ENCODE results near the gene SGTB. TPM values are rescaled to one million over a fixed set of nuclear protein-coding genes. Genes with fewer than 3 reads are reported as not detected.

SGTB gene
- total and polyA plus RNA-seq, 4 donors, result 6.5 to 23.2 (median 15.3) TPM

DNA sequence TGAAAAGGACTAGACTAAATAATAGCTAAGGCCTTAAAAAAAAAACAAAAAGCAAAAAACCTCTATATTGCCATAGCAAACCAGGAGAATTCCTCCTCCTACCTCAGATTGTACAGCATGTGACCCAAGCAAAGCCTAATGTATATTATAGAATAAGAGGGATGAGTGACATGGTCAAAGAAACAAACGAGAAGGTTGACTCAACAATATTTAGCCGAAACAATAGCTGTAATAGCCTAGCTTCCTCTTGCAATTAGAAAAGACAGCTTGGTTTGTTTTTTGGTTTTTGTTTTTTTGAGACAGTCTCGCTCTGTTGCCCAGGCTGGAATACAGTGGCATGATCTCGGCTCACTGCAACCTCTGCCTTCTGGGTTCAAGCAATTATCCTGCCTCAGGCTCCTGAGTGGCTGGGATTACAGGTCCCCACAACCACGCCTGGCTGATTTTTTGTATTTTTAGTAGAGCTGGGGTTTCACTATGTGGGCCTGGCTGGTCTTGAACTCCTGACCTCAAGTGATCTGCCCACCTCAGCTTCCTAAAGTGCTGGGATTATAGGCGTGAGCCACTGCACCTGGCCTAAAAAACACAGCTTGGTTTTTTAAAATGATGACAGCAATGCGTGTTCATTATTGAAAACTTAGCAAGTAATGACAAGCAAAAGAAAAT is 5.7 kb upstream of the SGTB start:
- Histone ChIP-seq H3K9me3 (ENCODE audit: control insufficient read depth, low read length) (no peaks in the 10 kb centered on the region), H3K27me3 (ENCODE audit: control insufficient read depth in 1 of 2, insufficient read depth in 2 of 2, low read length in 1 of 2) (no peaks in the 10 kb centered on the region), H3K27ac (ENCODE audit: low read depth in 1 of 2, low read length in 2 of 2) (no peak overlapping the region), H3K4me3 (ENCODE audit: low read length in 2 of 2) (no peak overlapping the region), H3K4me1 (ENCODE audit: control insufficient read depth in 1 of 2, insufficient read depth in 2 of 2, low read length in 2 of 2) (no peaks in the 10 kb centered on the region), H3K36me3 (ENCODE audit: control insufficient read depth in 1 of 2, insufficient read depth in 2 of 2, low read length in 1 of 2) (no peaks in the 10 kb centered on the region)
- 91 to 93% methylated on average over 7 of the region's 7 CpGs for WGBS, 2 donors
- no peak for ATAC-seq (ENCODE audit: low FRiP score)
- intact Hi-C loops (cut with DNase I), result loop anchor here in 1 of 2 donors (10.0 kb wide), 1 partner anchor 197 kb away; the partner anchor contains the start of gene ERBIN
- DNase-seq, result no peak

DNA sequence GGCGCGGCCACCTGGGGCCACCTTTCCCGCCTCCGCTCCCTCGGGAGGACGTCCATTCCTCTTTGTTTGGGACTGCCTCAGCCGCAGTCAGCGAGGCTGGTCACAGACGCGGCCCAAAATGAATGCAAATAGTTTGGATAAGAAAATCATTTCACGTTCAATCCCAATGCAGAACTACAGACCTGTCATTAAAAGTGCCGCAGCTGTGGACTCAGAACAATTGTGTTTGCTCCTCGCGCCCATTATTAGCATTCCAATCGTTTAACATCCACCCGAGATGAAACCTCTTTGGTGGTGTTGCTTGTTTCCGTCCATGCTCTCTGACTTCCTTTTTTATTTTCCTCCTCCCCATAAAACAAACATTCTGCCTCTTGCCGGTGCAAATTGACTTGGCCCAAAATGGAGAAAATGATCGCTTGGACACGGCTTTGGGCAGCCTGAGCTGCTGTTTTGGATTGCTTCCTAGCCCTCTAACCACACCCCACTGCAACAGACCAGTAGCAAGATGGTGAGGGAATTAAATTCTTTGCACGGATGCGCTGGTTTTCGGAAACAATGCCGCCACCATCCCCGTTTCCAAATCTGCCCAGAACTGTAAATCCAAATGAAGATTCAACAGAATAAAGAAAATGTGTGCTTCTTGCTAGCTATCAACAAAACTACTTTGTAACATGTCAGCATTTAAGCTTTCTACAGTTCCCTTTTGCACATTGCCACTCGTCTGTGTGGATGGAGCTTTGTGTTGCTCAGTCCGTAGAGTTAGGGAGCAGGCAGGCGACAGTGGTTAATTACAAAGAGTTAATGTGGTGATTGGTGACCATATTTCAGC is 880 bp upstream of the SGTB start:
- intact Hi-C loops (cut with DNase I), result loop anchor here in 1 of 2 donors (10.0 kb wide), 1 partner anchor 202 kb away; the partner anchor contains the start of gene ERBIN
- no peaks in the 10 kb centered on the region for H3K36me3 ChIP-seq (ENCODE audit: control insufficient read depth in 1 of 2, insufficient read depth in 2 of 2, low read length in 1 of 2)
- no peaks in the 10 kb centered on the region for H3K27me3 ChIP-seq (ENCODE audit: control insufficient read depth in 1 of 2, insufficient read depth in 2 of 2, low read length in 1 of 2)
- H3K27ac ChIP-seq (ENCODE audit: low read depth in 1 of 2, low read length in 2 of 2), result peak overlapping the region in 1 of 2 donors; percentile 32
- no peaks in the 10 kb centered on the region for H3K9me3 ChIP-seq (ENCODE audit: control insufficient read depth, low read length)
- H3K4me1 ChIP-seq (ENCODE audit: control insufficient read depth in 1 of 2, insufficient read depth in 2 of 2, low read length in 2 of 2), result no peaks in the 10 kb centered on the region
- ATAC-seq (ENCODE audit: low FRiP score) (peak; percentile 42), DNase-seq (peak in 1 of 2 donors; percentile 48)
- H3K4me3 ChIP-seq (ENCODE audit: low read length in 2 of 2), result peak overlapping the region; percentile 93 to 97
- WGBS, 2 donors, result 5 to 6% methylated on average over 28 of the region's 28 CpGs

DNA sequence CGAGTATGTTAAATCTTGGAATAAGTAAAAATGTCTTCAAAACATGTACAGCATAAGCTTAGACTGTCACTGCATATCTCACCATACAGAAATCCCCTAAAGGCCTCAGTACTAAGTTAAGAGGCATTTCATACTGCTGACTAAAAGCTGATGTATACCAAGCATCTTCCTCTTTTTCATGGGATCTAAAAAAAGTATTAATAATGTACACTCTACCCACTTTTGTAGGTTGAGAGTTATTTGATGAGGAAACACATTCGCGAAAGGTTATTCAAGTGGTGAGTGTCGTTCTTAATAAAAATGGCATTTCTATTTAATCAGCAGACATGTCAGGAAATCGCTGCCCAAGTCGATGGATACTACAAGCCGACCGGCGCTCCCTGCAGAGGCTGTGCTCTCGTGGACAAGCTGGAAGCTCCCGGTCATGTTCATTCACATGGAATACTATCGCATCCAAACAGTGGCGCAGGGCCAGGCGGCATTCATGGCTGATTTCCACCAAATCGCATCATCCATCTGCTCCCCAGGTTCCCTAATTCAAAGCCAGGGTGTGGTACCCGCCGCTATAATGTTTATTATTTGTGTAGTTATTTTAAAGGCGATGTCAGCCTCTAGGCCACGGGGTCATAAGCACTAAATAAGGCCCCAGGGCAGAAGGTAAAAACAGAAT is 724 bp downstream of the SGTB start:
- intact Hi-C loops (cut with DNase I), result loop anchor here in 1 of 2 donors (10.0 kb wide), 1 partner anchor 204 kb away; the partner anchor contains the start of gene ERBIN
- Histone ChIP-seq H3K36me3 (ENCODE audit: control insufficient read depth in 1 of 2, insufficient read depth in 2 of 2, low read length in 1 of 2) (peaks cover 0 to 4% of the 10 kb centered on the region in 2 donors), H3K9me3 (ENCODE audit: control insufficient read depth, low read length) (no peaks in the 10 kb centered on the region), H3K4me3 (ENCODE audit: low read length in 2 of 2) (peak overlapping the region; percentile 65 to 93), H3K27ac (ENCODE audit: low read depth in 1 of 2, low read length in 2 of 2) (peak overlapping the region in 1 of 2 donors; percentile 11), H3K4me1 (ENCODE audit: control insufficient read depth in 1 of 2, insufficient read depth in 2 of 2, low read length in 2 of 2) (no peaks in the 10 kb centered on the region), H3K27me3 (ENCODE audit: control insufficient read depth in 1 of 2, insufficient read depth in 2 of 2, low read length in 1 of 2) (no peaks in the 10 kb centered on the region)
- 2% methylated on average over 19 of the region's 19 CpGs for WGBS, 2 donors
- ATAC-seq (ENCODE audit: low FRiP score), result peak; percentile 71
- peak; percentile 65 to 85 for DNase-seq

DNA sequence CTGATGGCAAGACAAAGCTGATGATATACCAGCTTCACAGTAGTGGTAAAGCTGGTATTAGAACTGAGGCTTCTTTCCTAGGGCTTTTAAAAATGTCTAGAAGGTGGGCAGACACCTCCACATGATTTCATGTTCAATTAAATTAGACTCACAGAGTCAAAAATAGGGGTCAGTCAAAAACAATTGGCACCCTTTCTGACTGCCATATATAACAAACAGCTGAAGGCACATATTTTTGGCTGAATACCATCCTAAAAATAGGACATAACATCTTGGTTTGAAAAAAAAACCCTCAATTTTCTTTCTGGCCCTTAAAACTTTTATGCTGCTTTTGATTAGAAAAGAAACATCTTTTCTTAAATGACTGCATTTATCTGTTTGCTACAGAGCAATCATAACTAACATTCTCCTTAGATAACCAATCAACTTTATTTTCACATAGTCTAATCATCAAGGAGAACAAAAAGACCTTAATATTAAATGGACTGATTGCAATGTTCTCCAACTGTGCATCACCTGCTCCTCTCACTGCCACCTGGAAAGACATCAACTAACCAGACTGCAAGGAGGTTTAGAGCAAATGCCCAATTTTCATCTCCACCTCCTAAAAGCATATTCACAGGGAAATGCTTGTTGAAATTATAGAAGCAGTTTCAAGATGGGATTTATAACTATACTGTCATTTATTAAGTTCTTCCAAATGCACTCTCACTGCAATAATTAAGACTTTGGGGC is 3.2 kb downstream of the SGTB start:
- H3K36me3 ChIP-seq (ENCODE audit: control insufficient read depth in 1 of 2, insufficient read depth in 2 of 2, low read length in 1 of 2), result peaks cover 1 to 4% of the 10 kb centered on the region in 2 donors
- ATAC-seq (ENCODE audit: low FRiP score), result no peak
- intact Hi-C loops (cut with DNase I), result no loop called here

DNA sequence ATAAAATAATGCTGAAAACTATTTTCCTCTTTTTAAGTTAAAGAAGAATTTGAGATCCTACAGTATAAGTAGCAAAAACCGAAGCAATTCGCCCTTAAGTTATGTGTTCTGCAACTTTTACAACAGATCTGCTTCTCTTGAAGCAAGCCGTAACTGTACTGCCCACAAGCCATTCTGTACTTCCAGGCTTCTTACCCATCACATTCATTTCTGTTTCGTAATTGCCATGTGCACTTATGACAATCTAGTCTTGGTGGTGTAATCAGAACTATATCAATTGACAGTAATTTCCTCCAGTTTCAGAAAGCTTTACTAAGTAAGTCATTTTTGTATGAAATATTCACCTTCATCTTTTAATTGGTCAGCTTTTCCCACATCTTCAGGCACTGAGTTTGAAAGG is 13.8 kb downstream of the SGTB start:
- H3K27me3 ChIP-seq (ENCODE audit: control insufficient read depth in 1 of 2, insufficient read depth in 2 of 2, low read length in 1 of 2), result no peaks in the 10 kb centered on the region
- intact Hi-C loops (cut with DNase I), result no loop called here
- H3K9me3 ChIP-seq (ENCODE audit: control insufficient read depth, low read length), result no peaks in the 10 kb centered on the region
- no peak overlapping the region for H3K27ac ChIP-seq (ENCODE audit: low read depth in 1 of 2, low read length in 2 of 2)
- no peaks in the 10 kb centered on the region for H3K4me1 ChIP-seq (ENCODE audit: control insufficient read depth in 1 of 2, insufficient read depth in 2 of 2, low read length in 2 of 2)
- DNase-seq (no peak), ATAC-seq (ENCODE audit: low FRiP score) (no peak)
- 96 to 97% methylated on average over 4 of the region's 4 CpGs for WGBS, 2 donors
- no peak overlapping the region for H3K4me3 ChIP-seq (ENCODE audit: low read length in 2 of 2)
- H3K36me3 ChIP-seq (ENCODE audit: control insufficient read depth in 1 of 2, insufficient read depth in 2 of 2, low read length in 1 of 2), result peaks cover 2 to 4% of the 10 kb centered on the region in 2 donors

More for the DNA sequence above, 3.2 kb downstream of the SGTB start:
- Histone ChIP-seq H3K27me3 (ENCODE audit: control insufficient read depth in 1 of 2, insufficient read depth in 2 of 2, low read length in 1 of 2) (no peaks in the 10 kb centered on the region), H3K4me1 (ENCODE audit: control insufficient read depth in 1 of 2, insufficient read depth in 2 of 2, low read length in 2 of 2) (no peaks in the 10 kb centered on the region), H3K27ac (ENCODE audit: low read depth in 1 of 2, low read length in 2 of 2) (no peak overlapping the region), H3K4me3 (ENCODE audit: low read length in 2 of 2) (no peak overlapping the region), H3K9me3 (ENCODE audit: control insufficient read depth, low read length) (no peaks in the 10 kb centered on the region)
- DNase-seq, result no peak

DNA sequence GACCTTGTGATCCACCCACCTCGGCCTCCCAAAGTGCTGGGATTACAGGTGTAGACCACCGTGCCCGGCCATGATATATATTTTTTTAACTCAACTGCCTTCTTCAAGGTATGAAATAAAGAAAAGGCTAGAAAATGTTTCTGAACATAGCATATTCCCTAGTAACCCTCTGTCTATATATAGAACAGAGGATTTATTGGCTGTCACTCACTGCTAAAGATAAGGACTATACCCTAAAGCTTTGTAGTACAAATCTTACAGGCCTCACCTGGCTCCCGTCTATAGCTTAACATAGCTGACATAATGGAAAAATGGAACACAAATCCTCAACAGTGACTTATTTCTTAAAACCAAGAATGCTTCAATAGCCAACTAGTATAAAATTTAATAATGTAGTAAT is 14.2 kb downstream of the SGTB start:
- intact Hi-C loops (cut with DNase I), result no loop called here
- Histone ChIP-seq H3K36me3 (ENCODE audit: control insufficient read depth in 1 of 2, insufficient read depth in 2 of 2, low read length in 1 of 2) (peaks cover 2 to 4% of the 10 kb centered on the region in 2 donors), H3K4me1 (ENCODE audit: control insufficient read depth in 1 of 2, insufficient read depth in 2 of 2, low read length in 2 of 2) (no peaks in the 10 kb centered on the region), H3K4me3 (ENCODE audit: low read length in 2 of 2) (no peak overlapping the region), H3K27me3 (ENCODE audit: control insufficient read depth in 1 of 2, insufficient read depth in 2 of 2, low read length in 1 of 2) (no peaks in the 10 kb centered on the region), H3K27ac (ENCODE audit: low read depth in 1 of 2, low read length in 2 of 2) (no peak overlapping the region), H3K9me3 (ENCODE audit: control insufficient read depth, low read length) (no peaks in the 10 kb centered on the region)
- no peak for DNase-seq
- no peak for ATAC-seq (ENCODE audit: low FRiP score)
- 88 to 93% methylated on average over 4 of the region's 4 CpGs for WGBS, 2 donors

DNA sequence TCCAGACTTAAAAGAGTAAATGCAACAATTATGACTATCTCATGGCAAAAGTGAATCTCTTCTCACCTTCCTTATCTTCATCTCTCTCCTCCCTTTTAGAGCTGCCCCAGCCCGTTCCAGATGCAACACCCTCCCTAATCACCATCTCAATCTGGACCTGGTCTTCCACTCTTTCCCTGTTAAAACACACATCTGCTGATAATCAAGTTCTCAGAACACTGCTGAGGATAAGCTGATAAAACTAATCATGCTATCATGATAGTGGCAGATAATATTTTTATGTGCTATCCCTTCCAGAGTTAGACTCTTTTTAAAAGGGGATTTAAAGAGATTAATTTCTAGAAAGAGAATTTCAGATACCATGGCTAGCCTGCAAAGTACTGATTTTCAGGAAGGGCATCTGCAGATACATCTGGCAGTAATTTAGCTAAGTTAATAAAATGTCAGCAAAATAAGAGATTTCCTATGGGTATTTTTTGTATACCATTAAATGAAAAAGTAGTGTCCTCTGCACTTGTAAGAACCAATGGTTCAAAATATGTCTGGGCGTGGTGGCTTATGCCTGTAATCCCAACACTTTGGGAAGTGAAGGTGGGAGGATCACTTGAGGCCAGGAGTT is 17.2 kb downstream of the SGTB start:
- ATAC-seq (ENCODE audit: low FRiP score) (no peak), DNase-seq (no peak)
- peaks cover 0 to 4% of the 10 kb centered on the region in 2 donors for H3K36me3 ChIP-seq (ENCODE audit: control insufficient read depth in 1 of 2, insufficient read depth in 2 of 2, low read length in 1 of 2)

DNA sequence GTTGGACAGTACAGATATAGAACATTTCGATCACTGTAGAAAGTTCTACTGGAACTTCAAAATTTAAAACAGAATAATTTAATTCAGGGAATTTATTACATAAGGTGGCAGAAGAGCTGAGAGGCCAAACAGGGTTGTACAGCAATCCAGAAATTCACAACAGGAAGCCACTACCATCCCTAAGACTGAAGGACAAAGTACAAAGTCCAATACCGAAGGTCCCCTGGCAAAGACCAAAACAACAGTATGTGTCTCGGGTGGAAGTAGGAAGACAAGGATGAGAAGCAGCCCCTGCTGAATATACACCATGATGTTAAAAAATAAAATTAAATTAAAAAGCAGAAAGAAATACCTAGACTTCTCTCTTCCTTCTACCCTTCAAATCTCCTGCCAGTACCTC is 19.9 kb downstream of the SGTB start:
- no peak for ATAC-seq (ENCODE audit: low FRiP score)
- no peak for DNase-seq
- Histone ChIP-seq H3K4me1 (ENCODE audit: control insufficient read depth in 1 of 2, insufficient read depth in 2 of 2, low read length in 2 of 2) (no peaks in the 10 kb centered on the region), H3K27ac (ENCODE audit: low read depth in 1 of 2, low read length in 2 of 2) (no peak overlapping the region), H3K36me3 (ENCODE audit: control insufficient read depth in 1 of 2, insufficient read depth in 2 of 2, low read length in 1 of 2) (peaks cover 0 to 4% of the 10 kb centered on the region in 2 donors), H3K9me3 (ENCODE audit: control insufficient read depth, low read length) (no peaks in the 10 kb centered on the region), H3K4me3 (ENCODE audit: low read length in 2 of 2) (no peak overlapping the region), H3K27me3 (ENCODE audit: control insufficient read depth in 1 of 2, insufficient read depth in 2 of 2, low read length in 1 of 2) (no peaks in the 10 kb centered on the region)
- WGBS, 2 donors, result 96 to 97% methylated on average over 3 of the region's 3 CpGs
- intact Hi-C loops (cut with DNase I), result no loop called here

More for the DNA sequence above, 17.2 kb downstream of the SGTB start:
- H3K9me3 ChIP-seq (ENCODE audit: control insufficient read depth, low read length), result no peaks in the 10 kb centered on the region
- no peak overlapping the region for H3K27ac ChIP-seq (ENCODE audit: low read depth in 1 of 2, low read length in 2 of 2)
- 87 to 91% methylated on average over 2 of the region's 2 CpGs for WGBS, 2 donors
- no peaks in the 10 kb centered on the region for H3K27me3 ChIP-seq (ENCODE audit: control insufficient read depth in 1 of 2, insufficient read depth in 2 of 2, low read length in 1 of 2)
- intact Hi-C loops (cut with DNase I), result no loop called here
- no peaks in the 10 kb centered on the region for H3K4me1 ChIP-seq (ENCODE audit: control insufficient read depth in 1 of 2, insufficient read depth in 2 of 2, low read length in 2 of 2)
- no peak overlapping the region for H3K4me3 ChIP-seq (ENCODE audit: low read length in 2 of 2)
